Measurements from ENCODE around the gene ARSB.

DNA sequence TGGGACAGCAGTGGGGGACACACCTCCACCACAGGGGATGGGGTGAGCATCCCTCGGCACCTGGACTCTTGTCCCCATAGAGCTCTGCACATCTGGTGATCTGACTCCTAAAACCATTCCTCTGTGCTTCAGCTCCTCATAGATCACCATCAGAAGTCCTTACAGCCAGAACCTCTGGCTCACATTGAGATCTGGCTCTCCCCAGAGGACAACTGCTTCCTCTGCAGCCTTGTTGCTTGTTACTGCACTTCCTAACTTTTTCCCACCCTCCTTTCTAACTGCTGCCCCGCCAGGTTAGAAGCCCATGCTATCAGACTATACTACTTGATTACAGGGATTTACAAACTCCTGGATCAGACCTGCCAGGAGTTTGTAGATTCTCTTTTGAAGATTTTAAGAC lies 64.5 kb downstream of the ARSB start:
- TF ChIP-seq TAF1 (IDR thresholded peaks at IDR 0.05; ENCODE audit: borderline replicate concordance, insufficient read depth, low read length) (no peak), SIN3A (IDR thresholded peaks at IDR 0.05; ENCODE audit: borderline replicate concordance, insufficient read depth, low read length) (no peak), POLR2AphosphoS5 (IDR thresholded peaks at IDR 0.05; ENCODE audit: low read depth, low read length) (no peak), FOXP2 (optimal IDR thresholded peaks at IDR 0.05; ENCODE audit: borderline replicate concordance, extremely low read depth, extremely low read length, insufficient read depth) (no peak)
- TF ChIP-seq, protein P1, sequence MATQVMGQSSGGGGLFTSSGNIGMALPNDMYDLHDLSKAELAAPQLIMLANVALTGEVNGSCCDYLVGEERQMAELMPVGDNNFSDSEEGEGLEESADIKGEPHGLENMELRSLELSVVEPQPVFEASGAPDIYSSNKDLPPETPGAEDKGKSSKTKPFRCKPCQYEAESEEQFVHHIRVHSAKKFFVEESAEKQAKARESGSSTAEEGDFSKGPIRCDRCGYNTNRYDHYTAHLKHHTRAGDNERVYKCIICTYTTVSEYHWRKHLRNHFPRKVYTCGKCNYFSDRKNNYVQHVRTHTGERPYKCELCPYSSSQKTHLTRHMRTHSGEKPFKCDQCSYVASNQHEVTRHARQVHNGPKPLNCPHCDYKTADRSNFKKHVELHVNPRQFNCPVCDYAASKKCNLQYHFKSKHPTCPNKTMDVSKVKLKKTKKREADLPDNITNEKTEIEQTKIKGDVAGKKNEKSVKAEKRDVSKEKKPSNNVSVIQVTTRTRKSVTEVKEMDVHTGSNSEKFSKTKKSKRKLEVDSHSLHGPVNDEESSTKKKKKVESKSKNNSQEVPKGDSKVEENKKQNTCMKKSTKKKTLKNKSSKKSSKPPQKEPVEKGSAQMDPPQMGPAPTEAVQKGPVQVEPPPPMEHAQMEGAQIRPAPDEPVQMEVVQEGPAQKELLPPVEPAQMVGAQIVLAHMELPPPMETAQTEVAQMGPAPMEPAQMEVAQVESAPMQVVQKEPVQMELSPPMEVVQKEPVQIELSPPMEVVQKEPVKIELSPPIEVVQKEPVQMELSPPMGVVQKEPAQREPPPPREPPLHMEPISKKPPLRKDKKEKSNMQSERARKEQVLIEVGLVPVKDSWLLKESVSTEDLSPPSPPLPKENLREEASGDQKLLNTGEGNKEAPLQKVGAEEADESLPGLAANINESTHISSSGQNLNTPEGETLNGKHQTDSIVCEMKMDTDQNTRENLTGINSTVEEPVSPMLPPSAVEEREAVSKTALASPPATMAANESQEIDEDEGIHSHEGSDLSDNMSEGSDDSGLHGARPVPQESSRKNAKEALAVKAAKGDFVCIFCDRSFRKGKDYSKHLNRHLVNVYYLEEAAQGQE (IDR thresholded peaks at IDR 0.05; ENCODE audit: insufficient read depth in 1 of 2, low read depth in 2 of 2, low read length in 2 of 2) = no peak

Data from PFSK-1 (cell line).